Measurements from ENCODE around the gene PUS1. TPM values are rescaled to one million over a fixed set of nuclear protein-coding genes. Genes with fewer than 3 reads are reported as not detected.
A peak's percentile ranks its signal among the peaks of the same experiment; 100 is the strongest.

The PUS1 gene
- total and polyA plus RNA-seq, 9 of the 15 experiments (the other 6 are each of a cell fraction or from before 2014, with no cell fraction given): 1.9 to 90.8 (median 30.0) TPM

DNA sequence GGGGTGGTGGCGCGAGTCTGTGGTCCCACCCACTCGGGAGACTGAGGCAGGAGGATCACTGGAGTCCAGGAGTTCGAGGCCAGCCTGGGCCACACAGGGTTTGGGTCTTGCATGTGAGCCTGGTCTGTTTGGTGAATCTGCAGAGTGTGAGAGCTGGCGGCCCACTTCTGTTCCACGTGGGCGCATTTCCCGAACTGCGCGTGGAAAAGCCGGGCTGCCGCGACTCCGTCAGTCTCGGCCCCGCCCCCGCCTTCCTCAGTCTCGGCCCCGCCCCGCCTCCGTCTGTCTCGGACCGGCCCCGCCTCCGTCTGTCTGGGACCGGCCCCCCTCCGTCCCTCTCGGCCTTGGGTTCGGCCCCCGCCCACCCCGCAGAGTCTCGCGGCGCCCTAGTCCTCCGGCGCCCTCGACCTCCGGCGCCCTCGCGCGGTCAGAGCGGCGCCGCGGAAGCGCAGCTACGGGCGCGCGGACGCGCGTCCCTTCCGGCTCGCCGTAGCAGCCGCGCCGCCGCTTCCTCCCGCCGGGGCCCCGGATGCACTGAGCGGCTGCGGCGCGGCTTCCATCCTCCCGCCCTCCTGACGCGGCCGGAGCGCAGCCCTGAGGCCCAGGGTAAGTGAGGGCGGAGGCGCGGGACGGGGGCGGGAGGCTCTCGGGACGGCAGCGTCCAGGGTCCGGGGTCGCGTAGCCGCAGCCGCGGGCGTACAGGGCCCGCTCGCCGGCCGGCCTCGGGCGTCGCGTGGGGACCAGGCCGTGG lies 20.5 kb downstream of the PUS1 start, which contains the start of gene EP400:
EP400 (plus strand) TSS at position 512 of the 751 bp plus-strand sequence. CDS start 10,678 bp downstream, outside the sequence.
- Histone ChIP-seq H3K4me3 (peak within 1 kb of the TSS; percentile 97), H3K79me2 (ENCODE audit: control insufficient read depth, insufficient read depth, low read length) (peaks cover 47% of the 10 kb centered on the region), H4K20me1 (replicated peaks; ENCODE audit: control insufficient read depth, insufficient read depth, low read length) (peaks cover 4% of the 10 kb centered on the region; the same call in 1 of the 2 replicates), H3K27me3 (ENCODE audit: control insufficient read depth in 2 of 2, insufficient read depth in 2 of 2, low read length in 2 of 2) (no peaks in the 10 kb centered on the region), H3K9me3 (replicated peaks; ENCODE audit: control insufficient read depth, insufficient read depth, low read depth, low read length) (no peaks in the 10 kb centered on the region), H3K27ac (ENCODE audit: extremely low read depth, low read depth, low read length) (peak within 1 kb of the TSS; percentile 90), H2AFZ (ENCODE audit: low read depth, low read length) (peak within 1 kb of the TSS; percentile 97), H3K4me2 (ENCODE audit: insufficient read depth, low read length) (peak within 1 kb of the TSS; percentile 94), H3K9ac (ENCODE audit: insufficient read depth in 1 of 2, low read depth in 2 of 2, low read length in 2 of 2) (peak within 1 kb of the TSS; percentile 97 to 100), H3K4me1 (replicated peaks in 1 of 2; ENCODE audit: control insufficient read depth in 2 of 2, insufficient read depth in 2 of 2, low read length in 2 of 2) (peaks cover 15 to 44% of the 10 kb centered on the region in 2 experiments), H3K9me1 (ENCODE audit: control insufficient read depth, insufficient read depth, low read length) (no peaks in the 10 kb centered on the region), H3K36me3 (ENCODE audit: control insufficient read depth, insufficient read depth, low read length) (peaks cover 14% of the 10 kb centered on the region; the same call in 2 of the 3 replicates)
- BruUV-seq (replicated peaks): no TSS peak
- ATAC-seq: peak; percentile 95
- intact Hi-C loops (cut with micrococcal nuclease) (loop anchor here (2.0 kb wide), 2 partner anchors 51 to 113 kb away; no protein-coding TSS in a partner anchor), in situ Hi-C loops (cut with MboI) (no loop called here)
- ChIA-PET POLR2A (interaction anchor here (0.5 to 1.4 kb wide), 5 partner anchors 13 to 180 kb away, joined by 3 to 5 read pairs (median 3); no protein-coding TSS in a partner anchor), CTCF (ENCODE audit: low intra/inter-chr PET ratio) (interaction anchor here (0.7 to 1.2 kb wide), 3 partner anchors 21 to 1028 kb away, joined by 3 to 4 read pairs (median 4); partner anchors contain the start of gene PUS1)
- FAIRE-seq: peak; percentile 32
- peak; percentile 96 to 97 (median 97) for DNase-seq (ENCODE audit: extremely low read depth in 1 of 4, low spot score in 3 of 4)
- 1% methylated on average over 63 of the region's 97 CpGs for WGBS (ENCODE audit: insufficient coverage, low coverage, missing lambda C conversion rate)
- no peak for TF ChIP-seq ZFP30 (CRISPR knock-in tag; IDR thresholded peaks at IDR 0.05; ENCODE audit: borderline replicate concordance)
- TF ChIP-seq CEBPG (CRISPR knock-in tag; IDR thresholded peaks at IDR 0.05): no peak
- no peak for TF ChIP-seq CEBPG (tag; conservative IDR thresholded peaks at IDR 0.05 in 1 of 2, IDR thresholded peaks at IDR 0.05 in 1 of 2)
- TF ChIP-seq ZNF431 (CRISPR knock-in tag; IDR thresholded peaks at IDR 0.05): no peak
- TF ChIP-seq KAT8 (IDR thresholded peaks at IDR 0.05; ENCODE audit: low read depth): no peak
- no peak for TF ChIP-seq TRIM24 (IDR thresholded peaks at IDR 0.05)
- no peak for TF ChIP-seq ZNF134 (CRISPR knock-in tag; conservative IDR thresholded peaks at IDR 0.05)
- no peak for TF ChIP-seq NCOA2 (IDR thresholded peaks at IDR 0.05; ENCODE audit: partially characterized antibody in 2 of 2)
- peak; percentile 91 for TF ChIP-seq CCNT2 (IDR thresholded peaks at IDR 0.05; ENCODE audit: borderline replicate concordance, extremely low read depth, insufficient read length, low read depth, low read length)
- no peak for TF ChIP-seq ZNF184 (CRISPR knock-in tag; IDR thresholded peaks at IDR 0.05)
- peak; percentile 51 for TF ChIP-seq KLF16 (IDR thresholded peaks at IDR 0.05)
- no peak for TF ChIP-seq HIVEP1 (CRISPR knock-in tag; IDR thresholded peaks at IDR 0.05)
- TF ChIP-seq C11orf30 (IDR thresholded peaks at IDR 0.05; ENCODE audit: low read depth): no peak
- TF ChIP-seq KDM2B (CRISPR knock-in tag; IDR thresholded peaks at IDR 0.05): peak; percentile 69; the same call in 1 of the 2 replicates
- TF ChIP-seq MED1 (CRISPR knock-in tag; IDR thresholded peaks at IDR 0.05; ENCODE audit: borderline replicate concordance): no peak
- no peak for TF ChIP-seq PTBP1 (IDR thresholded peaks at IDR 0.05; ENCODE audit: low read depth, low read length)
- TF ChIP-seq ZNF512 (tag; IDR thresholded peaks at IDR 0.05): no peak
- TF ChIP-seq FOS (IDR thresholded peaks at IDR 0.05; ENCODE audit: extremely low read depth, insufficient read length): no peak
- no peak for TF ChIP-seq ZNF398 (CRISPR knock-in tag; IDR thresholded peaks at IDR 0.05)
- no peak for TF ChIP-seq ZBED1 (IDR thresholded peaks at IDR 0.05)
- TF ChIP-seq DACH1 (IDR thresholded peaks at IDR 0.05; ENCODE audit: partially characterized antibody): no peak
- TF ChIP-seq NFE2 (IDR thresholded peaks at IDR 0.05; ENCODE audit: low read depth): no peak
